Thoracic aorta (tissue), 2 donors: Measurements from ENCODE around the gene PLA2R1. TPM values are rescaled to one million over a fixed set of nuclear protein-coding genes. Genes with fewer than 3 reads are reported as not detected.

Experiments
- ATAC-seq: fragments of 150-250 bp; one replicate; pipeline ENCODE4 v1.8.0; 2017; ENCODE audit warnings: low read depth; ENCODE audit not compliant: insufficient number of reproducible peaks, low FRiP score
- DNase-seq: peaks from one replicate; pipeline ENCODE4 v3.0.0-alpha.2; 2020; ENCODE audit warnings: low spot score
- H3K27ac ChIP-seq, 2 donors: fragments of 200-600 bp; sonication (generic); 1 replicate in 1 of 2; 2 replicates in 1 of 2; pipeline ENCODE4 v1.5.1; 2016; ENCODE audit warnings: mild to moderate bottlenecking in 2 of 2, moderate library complexity in 2 of 2
- H3K27me3 ChIP-seq: fragments of 200-600 bp; sonication (generic); replicated peaks from 2 replicates; pipeline ENCODE4 v1.6.0; 2016; ENCODE audit warnings: mild to moderate bottlenecking; ENCODE audit not compliant: insufficient read depth
- H3K36me3 ChIP-seq: fragments of 200-600 bp; sonication (generic); one replicate; pipeline ENCODE4 v1.5.1; 2016
- H3K4me1 ChIP-seq, 2 donors: fragments of 200-600 bp; sonication (generic); 1 replicate in 1 of 2; 2 replicates in 1 of 2; pipeline versions ENCODE4 v1.5.1 to v1.6.0; 2016; ENCODE audit warnings: low read depth in 2 of 2, mild to moderate bottlenecking in 1 of 2; ENCODE audit not compliant: control insufficient read depth in 1 of 2
- H3K4me3 ChIP-seq: fragments of 200-600 bp; sonication (generic); 2 replicates; pipeline ENCODE4 v1.5.1; 2016; ENCODE audit warnings: mild to moderate bottlenecking
- H3K9me3 ChIP-seq: fragments of 200-600 bp; sonication (generic); 2 replicates; pipeline ENCODE4 v1.5.1; 2016
- CTCF ChIP-seq: fragments of 200-600 bp; sonication (generic); IDR thresholded peaks from one replicate; pipeline ENCODE4 v1.5.1; 2019; ENCODE audit warnings: antibody characterized with exemption
- total RNA-seq, 2 donors: library from RNA; depleted of rRNA; stranded (reverse); fragments of >200 nt; gene quantifications; one replicate each; pipeline versions ENCODE4 v1.1.0 to v1.2.3, GENCODE V29; 2016

The PLA2R1 gene
- total RNA-seq, 2 donors from 2014 or later: 28.3 to 28.7 TPM

- Histone ChIP-seq H3K4me1 (no peaks in the 10 kb centered on the region), H3K4me3 (no peak overlapping the region), H3K27me3 (no peaks in the 10 kb centered on the region), H3K36me3 (no peaks in the 10 kb centered on the region), H3K9me3 (no peaks in the 10 kb centered on the region), H3K27ac (no peak overlapping the region)
- no peak for DNase-seq
- ATAC-seq: no peak
- TF ChIP-seq CTCF: no peak
Observed at GRCh38 chr2:160105366-160105765, 43.0 kb upstream of the PLA2R1 start.

GRCh38 chr2:160104115-160104514, 41.7 kb upstream of the PLA2R1 start:
- no peaks in the 10 kb centered on the region for H3K36me3 ChIP-seq
- ATAC-seq (no peak), DNase-seq (no peak)
- H3K4me1 ChIP-seq: no peaks in the 10 kb centered on the region
- no peak overlapping the region for H3K4me3 ChIP-seq
- H3K9me3 ChIP-seq: no peaks in the 10 kb centered on the region
- H3K27ac ChIP-seq: no peak overlapping the region
- no peak for TF ChIP-seq CTCF
- no peaks in the 10 kb centered on the region for H3K27me3 ChIP-seq

GRCh38 chr2:160097326-160097725, 34.9 kb upstream of the PLA2R1 start:
- no peaks in the 10 kb centered on the region for H3K36me3 ChIP-seq
- TF ChIP-seq CTCF: no peak
- no peaks in the 10 kb centered on the region for H3K4me1 ChIP-seq
- no peaks in the 10 kb centered on the region for H3K27me3 ChIP-seq
- peaks cover 11% of the 10 kb centered on the region for H3K9me3 ChIP-seq
- H3K27ac ChIP-seq: no peak overlapping the region
- DNase-seq (no peak), ATAC-seq (no peak)
- H3K4me3 ChIP-seq: no peak overlapping the region

GRCh38 chr2:160096409-160096808, 34.0 kb upstream of the PLA2R1 start:
- Histone ChIP-seq H3K27me3 (no peaks in the 10 kb centered on the region), H3K36me3 (no peaks in the 10 kb centered on the region), H3K9me3 (peaks cover 11% of the 10 kb centered on the region), H3K4me3 (no peak overlapping the region), H3K4me1 (no peaks in the 10 kb centered on the region), H3K27ac (no peak overlapping the region)
- DNase-seq: no peak
- ATAC-seq: no peak
- TF ChIP-seq CTCF: no peak

- Histone ChIP-seq H3K9me3 (peaks cover 39% of the 10 kb centered on the region), H3K27ac (no peak overlapping the region), H3K27me3 (no peaks in the 10 kb centered on the region), H3K4me1 (no peaks in the 10 kb centered on the region), H3K4me3 (no peak overlapping the region), H3K36me3 (no peaks in the 10 kb centered on the region)
- no peak for TF ChIP-seq CTCF
- ATAC-seq (no peak), DNase-seq (no peak)
Observed at GRCh38 chr2:160092445-160092844, 30.0 kb upstream of the PLA2R1 start.
